ENCODE results near the gene KRT9. TPM values are rescaled to one million over a fixed set of nuclear protein-coding genes. Genes with fewer than 3 reads are reported as not detected.
"Not testable (repeated sequence)": the region's sequence is repeated elsewhere in the genome, so short reads cannot be mapped to it uniquely, and the experiment has no call there.

KRT9 gene
- total RNA-seq, 1 donor from 2014 or later, result 0.26 TPM

DNA sequence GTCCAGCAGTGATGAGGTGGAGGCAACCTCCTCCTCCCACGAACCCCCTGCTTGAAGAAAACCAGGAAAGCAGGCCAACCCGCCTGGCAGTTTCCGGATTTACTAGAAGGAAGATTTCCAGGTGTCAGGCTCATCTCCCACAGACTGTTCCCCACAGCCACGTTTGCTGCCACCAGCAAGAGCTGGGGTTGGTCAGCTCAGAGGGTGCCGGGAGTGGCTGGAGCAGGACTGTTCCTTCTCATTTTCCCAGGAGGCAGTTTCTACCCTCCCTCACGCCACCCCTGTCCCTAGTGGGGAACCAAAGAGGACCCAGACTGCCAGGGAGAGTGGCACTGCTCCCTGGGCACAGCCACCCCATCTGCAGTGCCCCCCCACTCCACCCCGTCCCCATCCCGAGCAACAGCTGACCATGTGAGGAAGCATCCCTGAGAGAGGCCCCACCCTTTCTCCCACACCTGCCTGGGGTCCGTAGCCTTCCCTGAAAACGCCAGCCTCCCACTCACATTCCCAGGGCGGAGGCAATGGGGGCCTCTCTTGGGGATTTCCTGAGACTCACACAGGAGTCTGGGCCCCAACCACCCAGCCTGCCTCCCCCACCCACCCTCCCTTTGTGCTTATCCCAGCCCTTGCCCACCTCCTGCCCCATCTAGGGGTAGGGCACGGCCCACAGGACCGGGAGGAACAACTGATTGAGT, 46.6 kb upstream of the KRT9 start:
- no peak overlapping the region for H3K4me3 ChIP-seq (ENCODE audit: low read depth, low read length)
- DNase-seq (ENCODE audit: low read depth) (peak; percentile 90), FAIRE-seq (no peak)
- TF ChIP-seq CTCF (IDR thresholded peaks at IDR 0.05; ENCODE audit: insufficient read depth, low read length, severe bottlenecking), result no peak
- no peaks in the 10 kb centered on the region for H3K27me3 ChIP-seq (ENCODE audit: control insufficient read depth, insufficient read depth, low read length)
- peaks cover 12% of the 10 kb centered on the region for H3K36me3 ChIP-seq (ENCODE audit: control insufficient read depth, insufficient read depth, low read length)

- Histone ChIP-seq H3K27me3 (ENCODE audit: control insufficient read depth, insufficient read depth, low read length) (no peaks in the 10 kb centered on the region), H3K4me3 (ENCODE audit: low read depth, low read length) (no peak overlapping the region), H3K36me3 (ENCODE audit: control insufficient read depth, insufficient read depth, low read length) (peaks cover 4% of the 10 kb centered on the region)
- no peak for TF ChIP-seq CTCF (IDR thresholded peaks at IDR 0.05; ENCODE audit: insufficient read depth, low read length, severe bottlenecking)
- DNase-seq (ENCODE audit: low read depth), result peak; percentile 83
- no peak for FAIRE-seq
Observed at GRCh38 chr17:41617698-41618097, 45.8 kb upstream of the KRT9 start.

- H3K36me3 ChIP-seq (ENCODE audit: control insufficient read depth, insufficient read depth, low read length), result peaks cover 1% of the 10 kb centered on the region
- H3K27me3 ChIP-seq (ENCODE audit: control insufficient read depth, insufficient read depth, low read length), result no peaks in the 10 kb centered on the region
- FAIRE-seq, result peak; percentile 32
- no peak overlapping the region for H3K4me3 ChIP-seq (ENCODE audit: low read depth, low read length)
- peak; percentile 69 for DNase-seq (ENCODE audit: low read depth)
- no peak for TF ChIP-seq CTCF (IDR thresholded peaks at IDR 0.05; ENCODE audit: insufficient read depth, low read length, severe bottlenecking)
Observed at GRCh38 chr17:41617136-41617535, 45.3 kb upstream of the KRT9 start.

DNA sequence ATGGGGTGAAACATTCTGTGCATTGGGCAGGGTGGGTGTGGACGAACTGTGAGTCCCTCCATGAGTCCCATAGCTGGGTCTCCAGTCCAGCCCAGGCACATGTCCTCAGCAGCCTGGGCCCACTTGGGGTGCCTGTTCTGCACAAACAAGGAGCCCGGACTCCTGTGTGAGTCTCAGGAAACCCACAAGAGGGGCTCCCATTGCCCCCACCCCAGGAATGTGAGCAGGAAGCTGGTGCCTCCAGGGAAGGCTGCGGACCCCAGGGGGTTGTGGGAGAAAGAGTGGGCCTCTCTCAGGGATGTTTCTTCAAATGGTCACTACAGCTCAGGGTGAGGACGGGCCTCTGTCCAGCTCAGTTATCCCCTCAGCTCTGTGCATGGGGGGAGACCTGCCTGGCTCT, 44.6 kb upstream of the KRT9 start:
- not testable (repeated sequence) for H3K36me3 ChIP-seq (ENCODE audit: control insufficient read depth, insufficient read depth, low read length); FAIRE-seq; H3K27me3 ChIP-seq (ENCODE audit: control insufficient read depth, insufficient read depth, low read length); H3K4me3 ChIP-seq (ENCODE audit: low read depth, low read length)
- DNase-seq (ENCODE audit: low read depth), result peak; percentile 33

- H3K27me3 ChIP-seq (ENCODE audit: control insufficient read depth, insufficient read depth, low read length), result no peaks in the 10 kb centered on the region
- DNase-seq (ENCODE audit: low read depth), result peak; percentile 98
- peak; percentile 95 for FAIRE-seq
- peaks cover 5% of the 10 kb centered on the region for H3K36me3 ChIP-seq (ENCODE audit: control insufficient read depth, insufficient read depth, low read length)
- H3K4me3 ChIP-seq (ENCODE audit: low read depth, low read length), result no peak overlapping the region
- peak; percentile 12 for TF ChIP-seq CTCF (IDR thresholded peaks at IDR 0.05; ENCODE audit: insufficient read depth, low read length, severe bottlenecking)
Observed at GRCh38 chr17:41615454-41615853, 43.6 kb upstream of the KRT9 start.

DNA sequence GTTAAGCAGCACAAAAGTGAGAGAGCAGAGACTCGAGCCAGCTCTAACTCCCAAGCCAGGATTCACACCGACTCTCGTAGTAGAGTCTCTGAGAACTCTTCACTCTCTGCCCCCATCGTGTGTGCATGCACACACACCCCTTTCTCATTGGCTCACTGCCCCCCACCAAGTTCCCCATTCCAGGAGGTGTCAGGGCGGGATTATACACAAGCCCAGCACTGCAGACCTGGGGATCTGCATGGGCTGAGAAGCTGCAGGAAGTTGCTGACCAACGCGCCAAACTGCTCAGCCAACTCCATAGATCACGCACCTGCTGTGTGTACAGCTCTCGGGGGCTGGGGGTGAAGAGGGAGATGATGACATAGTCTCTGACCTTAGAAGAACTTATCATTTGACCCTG, 42.9 kb upstream of the KRT9 start:
- H3K27me3 ChIP-seq (ENCODE audit: control insufficient read depth, insufficient read depth, low read length); FAIRE-seq; DNase-seq (ENCODE audit: low read depth); H3K36me3 ChIP-seq (ENCODE audit: control insufficient read depth, insufficient read depth, low read length); H3K4me3 ChIP-seq (ENCODE audit: low read depth, low read length): not testable (repeated sequence)

GRCh38 chr17:41614098-41614497, 42.2 kb upstream of the KRT9 start:
- DNase-seq (ENCODE audit: low read depth), result no peak
- TF ChIP-seq CTCF (IDR thresholded peaks at IDR 0.05; ENCODE audit: insufficient read depth, low read length, severe bottlenecking), result no peak
- H3K4me3 ChIP-seq (ENCODE audit: low read depth, low read length), result no peak overlapping the region
- H3K36me3 ChIP-seq (ENCODE audit: control insufficient read depth, insufficient read depth, low read length), result peaks cover 5% of the 10 kb centered on the region
- no peaks in the 10 kb centered on the region for H3K27me3 ChIP-seq (ENCODE audit: control insufficient read depth, insufficient read depth, low read length)
- no peak for FAIRE-seq
